DMS153 (cell line): ENCODE measurements around the gene ATP8B1.
A peak's percentile ranks its signal among the peaks of the same experiment; 100 is the strongest.
"Not testable (repeated sequence)": the region's sequence is repeated elsewhere in the genome, so short reads cannot be mapped to it uniquely, and the experiment has no call there.

Source experiments
- DNase-seq: peaks from one replicate; lab custom pipeline; 2025; lab: John Stamatoyannopoulos, UW

ATP8B1 gene

DNA sequence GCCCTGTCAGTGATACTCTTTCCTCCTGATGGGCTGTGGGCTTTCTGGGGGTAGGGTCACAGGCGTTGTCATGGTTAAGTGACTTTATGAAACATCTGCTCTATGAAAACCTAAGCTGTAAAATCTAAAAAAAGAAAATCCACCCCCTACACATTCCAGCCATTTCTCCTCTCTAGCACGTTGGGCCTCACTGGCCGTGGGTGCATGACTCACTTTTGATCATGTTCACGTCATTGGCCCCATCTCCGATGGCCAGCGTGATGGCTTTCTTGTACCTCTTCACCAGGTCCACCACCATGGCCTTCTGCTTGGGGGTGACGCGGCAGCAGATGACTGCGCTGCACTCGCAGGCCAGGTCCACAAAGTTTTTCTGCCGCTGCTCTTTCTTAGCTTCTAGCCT lies 142.2 kb downstream of the ATP8B1 start:
- no peak for DNase-seq

DNA sequence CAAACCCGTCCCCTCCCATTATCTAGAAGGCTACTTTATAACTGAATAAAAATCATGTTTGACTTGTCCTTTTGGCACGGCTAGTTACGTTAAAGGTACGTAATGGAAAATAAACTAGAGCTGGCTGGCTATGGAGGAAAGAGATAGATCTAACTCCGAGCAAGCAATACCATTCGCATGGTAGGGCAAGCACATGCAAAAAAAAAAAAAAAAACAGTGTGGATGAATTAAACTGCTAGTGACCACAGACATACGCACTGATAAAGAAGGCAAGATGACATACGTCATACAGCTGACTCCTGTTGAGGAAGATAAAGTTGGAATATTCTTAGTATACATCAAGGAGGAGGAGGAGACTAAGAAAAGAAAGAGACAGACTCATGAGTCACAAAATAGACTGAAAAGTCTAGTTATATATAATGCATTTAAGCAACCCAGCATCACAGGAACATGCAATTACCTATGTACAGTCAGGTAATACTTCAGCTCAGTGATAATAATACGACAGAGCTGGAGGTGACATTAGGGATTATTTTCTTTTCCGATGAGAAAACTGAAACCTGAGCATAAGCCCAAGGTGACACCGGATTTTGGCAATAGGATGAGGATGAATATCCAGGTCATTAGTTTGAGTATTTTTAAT lies 143.5 kb downstream of the ATP8B1 start:
- DNase-seq: no peak

DNA sequence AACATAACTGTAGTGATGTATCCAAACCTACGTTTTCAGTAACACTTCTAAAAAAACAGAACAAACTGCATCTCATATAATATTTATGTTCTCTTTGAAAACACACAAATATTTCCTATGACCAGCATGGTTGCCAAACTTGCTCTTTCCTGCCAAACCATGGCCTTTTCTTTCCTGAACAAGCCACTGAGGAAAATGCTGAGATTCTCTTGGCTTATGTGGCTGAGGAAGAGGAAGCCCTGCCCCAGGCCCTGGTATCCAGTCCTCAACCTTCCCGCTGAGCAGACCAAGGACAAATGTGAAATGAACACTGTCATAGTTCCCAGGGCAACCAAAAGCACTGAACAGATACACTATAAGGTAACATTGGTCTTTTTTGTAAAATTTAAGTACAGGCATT lies 145.6 kb downstream of the ATP8B1 start:
- DNase-seq: no peak

DNA sequence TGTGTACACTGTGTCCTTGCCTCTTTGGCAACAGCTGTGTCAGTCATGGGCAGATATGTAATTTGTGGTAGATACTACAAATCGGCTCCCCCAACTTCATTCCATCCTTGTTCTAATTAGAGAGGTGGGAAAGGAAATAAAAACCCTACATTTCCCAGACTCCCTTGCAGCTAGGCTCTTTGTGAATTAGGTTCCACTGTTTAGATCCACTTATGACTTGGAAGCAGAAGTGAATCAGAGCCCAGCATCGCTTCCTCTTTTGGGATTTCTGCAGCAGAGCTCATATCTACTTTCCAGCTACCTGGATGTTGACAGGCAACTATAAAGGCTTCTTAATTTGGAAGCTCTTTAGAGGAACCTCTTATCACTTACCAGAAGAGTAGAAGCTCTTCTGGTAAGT lies 147.4 kb downstream of the ATP8B1 start:
- DNase-seq: no peak

DNA sequence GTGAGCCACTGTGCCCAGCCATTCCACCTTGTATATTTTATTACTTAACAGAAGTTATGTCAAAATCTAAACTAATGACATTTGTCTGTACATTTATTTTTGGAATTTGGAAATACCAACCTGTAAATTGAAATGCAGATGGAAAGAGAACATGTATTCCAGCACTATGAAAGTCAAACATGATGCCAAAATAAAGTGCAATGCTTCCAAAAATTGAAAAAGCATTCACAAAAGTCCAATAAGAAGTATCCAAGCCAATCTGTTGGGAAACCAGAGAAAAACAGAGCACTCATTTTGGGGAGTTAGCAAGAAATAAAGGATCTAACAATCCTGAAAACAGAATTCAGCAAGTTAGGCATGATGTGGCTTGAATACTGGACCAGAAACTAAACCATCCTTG lies 151.2 kb downstream of the ATP8B1 start:
- DNase-seq: no peak

DNA sequence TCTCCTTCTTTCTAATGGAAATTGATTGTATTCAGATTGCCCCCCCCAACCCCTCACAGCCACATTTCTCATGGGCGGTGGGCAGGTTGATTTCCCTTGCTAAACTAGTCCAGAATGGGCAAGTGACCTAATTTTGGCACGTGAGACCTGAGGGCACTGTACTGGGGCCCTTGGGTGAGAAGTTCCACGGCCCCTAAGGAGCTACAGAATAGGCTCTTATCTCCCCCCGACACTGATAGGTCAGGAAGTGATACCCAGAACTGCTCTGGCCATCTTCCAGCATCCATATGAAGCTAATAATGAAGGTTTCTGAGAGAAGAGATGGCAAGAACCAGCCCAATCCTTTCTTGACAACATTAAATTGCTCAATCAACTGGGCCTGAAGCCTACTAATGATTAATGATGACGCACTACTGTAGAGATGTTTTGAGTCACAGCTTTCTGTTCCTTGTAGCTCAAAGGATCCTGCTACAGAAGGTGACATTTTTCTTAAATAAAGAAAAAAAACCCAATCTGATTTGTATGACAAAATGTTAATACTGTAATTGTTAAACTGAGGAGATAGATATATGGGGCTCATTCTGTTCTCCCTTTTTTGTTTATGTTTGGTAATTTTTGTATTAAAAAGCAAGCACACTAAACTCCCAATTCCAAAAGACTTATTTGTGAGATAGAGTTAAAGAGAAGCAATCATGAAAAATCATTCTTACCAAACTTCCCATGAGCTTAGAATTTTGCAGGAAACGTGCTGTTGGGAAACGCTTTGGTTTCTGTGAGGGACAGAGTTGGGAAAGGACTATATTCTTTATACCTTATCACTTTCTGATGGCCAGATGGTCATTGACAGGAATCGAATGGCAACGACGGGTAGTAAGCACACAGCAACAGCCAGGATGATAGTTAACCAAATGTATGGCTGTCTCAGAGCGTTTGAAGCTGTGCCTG lies 153.3 kb downstream of the ATP8B1 start:
- no peak for DNase-seq

DNA sequence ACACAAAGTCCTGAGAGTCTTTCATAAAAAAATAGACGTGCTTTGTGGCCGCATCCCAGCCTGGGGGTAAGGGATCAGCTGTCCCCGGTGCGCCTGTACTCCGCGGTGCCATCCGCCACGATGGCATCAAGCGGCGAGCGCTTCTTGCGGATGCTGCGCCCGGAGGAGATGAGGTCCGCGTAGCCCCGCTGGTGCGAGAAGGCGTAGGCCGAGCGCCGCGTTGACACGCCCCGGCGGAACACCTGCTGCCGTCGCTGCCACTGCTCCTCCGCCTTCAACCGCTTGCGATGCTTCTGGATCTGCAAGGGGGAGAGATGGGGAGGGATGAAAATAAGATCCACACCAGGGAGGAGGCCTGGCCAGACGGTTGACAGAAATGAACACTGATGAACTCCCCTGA lies 154.7 kb downstream of the ATP8B1 start:
- DNase-seq: no peak

DNA sequence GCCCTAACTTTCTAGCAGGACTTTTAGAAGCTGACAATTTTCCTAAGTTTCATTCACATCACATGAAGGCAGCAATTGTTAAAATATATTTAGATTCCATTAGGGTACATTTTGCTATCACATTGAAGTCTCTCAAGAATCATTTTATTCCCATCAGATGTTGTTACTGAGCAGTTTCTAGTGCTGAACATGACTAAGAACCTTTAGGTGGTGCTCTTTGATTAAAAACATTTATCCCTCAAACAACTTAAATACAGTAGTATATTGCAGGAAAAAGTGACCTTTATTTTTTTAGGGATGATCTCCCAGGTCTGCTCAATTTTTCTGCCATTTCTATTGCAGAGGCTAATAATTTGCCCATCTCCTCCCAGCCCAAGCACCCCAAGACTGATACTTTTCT lies 158.6 kb downstream of the ATP8B1 start:
- DNase-seq: no peak

DNA sequence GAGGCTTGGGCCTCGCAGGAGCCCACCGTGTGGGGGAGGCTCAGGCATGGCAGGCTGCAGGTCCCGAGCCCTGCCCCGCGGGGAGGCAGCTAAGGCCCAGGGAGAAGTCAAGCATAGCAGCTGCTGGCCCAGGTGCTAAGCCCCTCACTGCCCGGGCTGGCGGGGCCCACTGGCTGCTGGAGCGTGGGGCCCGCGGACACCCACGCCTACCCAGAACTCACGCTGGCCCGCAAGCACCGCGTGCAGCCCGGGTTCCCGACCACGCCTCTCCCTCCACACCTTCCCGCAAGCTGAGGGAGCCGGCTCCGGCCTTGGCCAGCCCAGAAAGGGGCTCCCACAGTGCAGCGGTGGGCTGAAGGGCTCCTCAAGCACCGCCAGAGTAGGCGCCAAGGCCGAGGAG lies 159.4 kb downstream of the ATP8B1 start:
- DNase-seq: not testable (repeated sequence)

DNA sequence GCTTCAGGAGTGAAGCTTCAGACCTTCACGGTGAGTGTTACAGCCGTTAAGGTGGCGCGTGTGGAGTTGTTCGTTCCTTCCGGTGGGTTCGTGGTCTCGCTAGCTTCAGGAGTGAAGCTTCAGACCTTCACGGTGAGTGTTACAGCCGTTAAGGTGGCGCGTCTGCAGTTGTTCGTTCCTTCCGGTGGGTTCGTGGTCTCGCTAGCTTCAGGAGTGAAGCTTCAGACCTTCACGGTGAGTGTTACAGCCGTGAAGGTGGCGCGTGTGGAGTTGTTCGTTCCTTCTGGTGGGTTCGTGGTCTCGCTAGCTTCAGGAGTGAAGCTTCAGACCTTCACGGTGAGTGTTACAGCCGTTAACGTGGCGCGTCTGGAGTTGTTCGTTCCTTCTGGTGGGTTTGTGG lies 160.7 kb downstream of the ATP8B1 start:
- DNase-seq: not testable (repeated sequence)

DNA sequence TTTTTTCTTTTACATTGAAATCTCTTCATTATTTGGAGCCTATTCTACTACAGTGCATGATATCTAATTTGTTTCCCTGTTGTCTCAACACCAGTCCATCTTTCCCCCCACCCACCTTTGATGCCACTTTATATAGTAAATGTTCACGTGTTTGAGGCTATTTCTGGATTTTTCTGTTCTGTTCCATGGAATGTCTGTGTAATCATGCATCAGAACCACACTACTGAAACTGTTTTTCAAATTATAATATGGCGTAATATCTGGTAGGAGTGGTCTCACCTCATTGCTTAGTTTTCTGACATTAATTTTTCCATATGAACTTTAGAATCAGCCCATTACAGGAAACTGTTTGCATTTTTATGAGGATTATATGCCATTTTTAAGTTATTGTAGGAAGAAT lies 162.4 kb downstream of the ATP8B1 start:
- no peak for DNase-seq

DNA sequence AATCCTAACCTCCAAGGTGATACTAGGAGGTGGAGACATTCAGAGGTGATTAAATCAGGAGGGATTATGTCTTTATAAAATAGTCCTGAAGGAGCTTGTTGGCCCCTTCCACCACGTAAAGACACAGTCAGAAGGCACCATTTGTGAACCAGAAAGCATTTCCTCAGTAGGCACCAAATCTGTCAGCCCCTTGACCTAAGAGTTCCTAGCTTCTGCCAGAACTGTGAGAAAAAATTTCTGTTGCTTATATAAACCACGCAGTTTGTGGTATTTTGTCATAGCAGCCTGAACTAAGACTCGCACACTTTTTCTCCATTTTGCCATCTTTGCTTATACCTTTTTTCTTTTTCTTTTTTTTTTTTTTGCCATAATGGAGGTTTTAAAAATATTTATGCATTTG lies 162.9 kb downstream of the ATP8B1 start:
- DNase-seq: no peak

DNA sequence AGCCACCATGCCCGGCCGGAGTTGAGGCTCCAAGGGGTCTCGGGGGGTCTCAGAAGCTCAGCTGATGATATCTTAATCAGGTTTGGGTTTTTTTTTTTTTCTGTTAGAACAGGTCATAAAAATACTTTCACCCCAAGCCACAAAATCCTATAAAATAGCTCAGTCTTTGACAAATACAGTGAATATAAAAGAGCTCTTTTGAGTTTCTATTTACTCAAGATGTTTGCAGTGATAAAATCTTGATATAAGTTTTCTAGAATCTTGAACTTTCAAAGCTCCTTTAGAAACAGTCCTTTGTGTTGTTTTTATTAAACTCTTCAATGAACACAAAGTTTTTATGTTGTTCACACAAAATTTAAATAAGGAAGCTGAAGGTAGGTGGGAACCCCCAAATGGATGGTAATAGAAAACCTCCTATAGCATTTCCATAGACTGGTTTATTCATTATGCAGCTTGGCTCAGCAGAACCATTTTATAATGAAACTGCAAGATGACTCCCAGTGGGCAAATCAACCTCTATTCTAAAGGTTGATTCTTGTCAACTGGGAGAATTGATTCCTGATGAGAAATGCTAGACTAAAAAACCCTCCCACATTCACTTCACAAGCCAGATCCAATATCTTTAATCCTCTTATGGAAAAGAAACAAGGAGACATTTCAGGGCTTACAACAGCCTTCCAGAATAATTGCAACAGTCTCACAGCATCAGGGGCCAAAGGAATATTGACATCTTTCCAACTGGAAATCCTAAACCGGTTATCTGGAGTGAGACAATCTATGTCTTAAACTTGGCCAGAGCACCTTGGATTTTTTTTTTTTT lies 167.9 kb downstream of the ATP8B1 start:
- DNase-seq: no peak

DNA sequence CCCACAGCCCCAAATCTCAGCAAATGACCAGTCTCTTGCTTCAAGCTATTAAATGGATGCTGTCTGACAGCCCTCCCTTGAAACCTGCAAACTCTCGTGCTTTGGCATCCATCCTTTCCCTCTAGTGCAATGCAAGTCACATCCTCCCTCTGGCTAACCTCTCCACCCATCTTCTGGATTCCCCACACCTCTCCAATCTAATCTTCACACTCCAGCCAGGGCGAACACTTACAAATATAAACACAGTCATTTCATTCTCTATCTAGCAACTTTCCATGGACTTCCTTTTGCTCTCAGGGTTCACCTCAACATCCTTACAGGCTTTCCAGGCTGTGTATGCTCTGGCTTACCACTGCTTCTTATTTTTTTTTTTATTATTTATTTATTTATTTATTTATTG lies 171.4 kb downstream of the ATP8B1 start:
- no peak for DNase-seq

DNA sequence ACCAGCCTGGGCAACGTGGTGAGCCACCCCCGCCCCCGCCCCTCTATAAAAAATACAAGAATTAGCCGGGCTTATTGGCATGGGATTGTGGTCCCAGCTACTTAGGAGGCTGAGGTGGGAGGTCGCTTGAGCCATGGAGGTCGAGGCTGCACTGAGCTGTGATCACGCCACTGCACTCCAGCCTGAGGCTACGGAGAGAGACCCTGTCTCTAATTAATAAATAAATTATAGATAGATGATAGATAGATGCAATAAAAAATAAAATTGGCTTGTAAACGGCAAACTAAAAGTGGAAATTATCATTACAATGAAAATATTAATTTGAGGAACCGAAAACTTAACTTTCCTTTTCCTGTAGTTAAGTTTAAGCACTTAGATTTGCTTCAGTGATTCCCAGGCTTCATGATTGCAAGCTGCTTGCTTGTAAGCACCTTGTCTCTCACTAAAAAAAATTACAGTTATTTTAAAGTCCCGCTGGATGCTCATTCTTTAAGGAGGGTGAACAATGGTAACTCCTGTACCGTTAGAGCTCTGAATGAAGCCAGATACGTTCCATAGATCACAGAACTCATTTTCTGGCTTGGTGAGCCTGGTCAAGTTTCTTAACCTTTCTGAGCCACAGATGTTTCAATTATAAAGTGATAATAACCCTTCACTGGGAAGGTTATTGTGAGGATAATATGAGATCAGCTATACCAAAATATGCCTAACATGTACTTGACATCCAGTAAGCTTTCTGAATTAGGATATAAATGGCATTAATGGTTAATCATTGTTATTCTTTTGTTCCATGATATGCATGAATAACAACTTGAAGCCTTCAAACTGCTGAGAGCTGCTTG lies 172.1 kb downstream of the ATP8B1 start:
- DNase-seq: no peak

DNA sequence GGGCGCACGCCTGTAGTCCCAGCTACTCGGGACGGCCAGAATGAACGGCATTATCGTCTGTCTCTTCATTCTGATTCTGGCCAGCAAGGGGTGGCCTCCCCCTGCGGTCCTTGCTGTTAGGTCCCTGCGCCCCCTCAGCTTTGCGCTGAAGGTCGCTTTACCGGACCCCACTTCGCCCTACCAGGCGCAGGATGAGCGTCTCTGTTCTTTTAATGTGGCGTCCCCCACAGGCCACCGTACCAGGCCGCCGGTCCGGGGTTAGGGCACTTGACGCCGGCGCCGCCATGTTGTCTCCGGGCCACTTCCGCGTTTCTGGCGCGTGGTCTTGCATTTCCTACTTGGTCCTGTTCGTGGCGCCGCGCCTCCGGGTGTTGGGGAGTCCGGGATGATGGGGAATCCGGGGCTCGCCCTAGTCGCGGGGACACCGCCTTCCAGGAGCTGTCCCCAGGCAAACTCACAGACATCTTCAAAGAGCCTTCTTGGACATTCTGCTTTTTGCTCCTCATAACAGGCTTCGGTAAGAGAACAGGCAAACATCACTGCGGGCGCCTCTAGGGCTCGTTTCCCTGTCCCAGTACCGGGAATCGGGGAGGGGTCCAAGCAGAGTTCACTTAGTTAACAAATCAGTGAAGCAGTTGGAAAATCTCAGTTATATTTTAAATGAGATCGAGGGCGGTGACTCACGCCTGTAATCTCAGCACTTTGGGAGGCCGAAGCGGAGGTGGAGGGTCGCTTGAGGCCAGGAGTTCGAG lies 172.9 kb downstream of the ATP8B1 start:
- peak; percentile 89 for DNase-seq

DNA sequence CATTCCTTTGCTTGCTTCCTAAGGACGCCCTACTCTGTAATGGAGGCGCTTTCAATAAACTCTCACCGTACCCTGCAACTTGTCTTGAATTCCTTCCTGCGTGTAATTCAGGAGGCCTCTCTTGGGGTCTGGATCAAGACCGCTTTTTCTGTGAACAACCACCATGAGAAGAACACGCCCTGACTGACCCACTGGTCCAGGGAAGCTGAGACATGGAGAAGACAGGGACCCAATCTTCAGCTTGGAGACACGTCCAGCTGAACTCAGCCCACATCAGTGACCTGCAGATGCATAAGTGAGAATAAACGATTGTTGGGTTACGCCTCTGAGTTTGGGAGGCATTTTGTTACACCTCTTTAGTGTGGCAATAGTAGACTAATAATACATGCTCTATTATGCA lies 173.7 kb downstream of the ATP8B1 start:
- DNase-seq: no peak

DNA sequence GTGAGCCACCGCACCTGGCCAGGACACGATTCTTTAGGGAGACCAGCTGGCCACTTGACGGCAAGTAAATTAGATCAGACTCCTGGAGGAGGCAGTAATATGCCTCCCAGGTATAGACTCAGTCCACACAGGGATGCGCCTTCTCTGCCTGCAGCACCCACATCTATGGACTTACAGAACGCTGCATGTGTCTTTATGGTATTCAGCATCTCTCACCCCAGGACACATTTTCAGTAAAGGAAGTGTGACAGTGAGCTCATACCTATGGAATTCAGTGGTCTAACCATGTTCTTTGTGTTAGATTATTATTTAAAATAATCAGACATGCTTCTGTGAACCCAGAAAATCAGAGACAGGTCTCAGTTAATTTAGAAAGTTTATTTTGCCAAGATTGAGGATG lies 175.6 kb downstream of the ATP8B1 start:
- DNase-seq: no peak

DNA sequence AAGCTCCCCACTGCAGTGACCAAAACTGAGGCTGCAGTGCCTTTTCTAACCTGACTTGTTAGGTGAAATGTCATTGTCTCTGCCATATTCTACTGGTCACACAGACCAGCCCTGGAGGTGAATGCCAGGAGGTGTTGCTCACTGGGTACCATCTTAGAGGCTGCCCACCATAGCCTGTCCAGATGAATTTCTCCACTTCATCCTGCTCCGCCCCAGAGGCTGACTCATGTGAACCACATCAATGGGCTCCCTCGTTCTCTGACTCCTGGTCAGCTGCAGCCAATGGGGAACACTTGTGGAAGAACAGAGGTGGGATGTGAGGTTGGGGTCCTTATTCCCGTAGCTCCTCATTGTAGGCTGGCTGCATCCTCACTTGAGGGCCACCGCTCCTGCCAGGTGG lies 178.1 kb downstream of the ATP8B1 start:
- no peak for DNase-seq

DNA sequence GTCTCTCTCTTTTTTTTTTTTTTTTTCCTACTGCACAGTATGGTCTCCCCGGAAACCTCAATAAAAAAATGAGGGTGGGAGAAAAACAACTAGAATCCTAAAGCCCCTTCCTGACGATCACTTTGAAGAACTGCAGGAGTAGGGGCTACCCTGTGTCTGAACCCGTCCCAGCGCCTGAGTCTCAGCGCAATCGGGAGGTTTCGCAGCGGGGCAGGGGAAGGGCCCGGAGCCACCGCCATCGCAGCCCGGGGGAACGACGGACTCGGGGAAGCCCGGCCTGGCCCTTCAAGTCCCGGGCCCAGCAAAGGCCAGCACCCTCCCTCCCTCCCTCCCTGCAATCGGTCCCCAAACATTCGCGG lies 181.9 kb downstream of the ATP8B1 start:
- no peak for DNase-seq

DNA sequence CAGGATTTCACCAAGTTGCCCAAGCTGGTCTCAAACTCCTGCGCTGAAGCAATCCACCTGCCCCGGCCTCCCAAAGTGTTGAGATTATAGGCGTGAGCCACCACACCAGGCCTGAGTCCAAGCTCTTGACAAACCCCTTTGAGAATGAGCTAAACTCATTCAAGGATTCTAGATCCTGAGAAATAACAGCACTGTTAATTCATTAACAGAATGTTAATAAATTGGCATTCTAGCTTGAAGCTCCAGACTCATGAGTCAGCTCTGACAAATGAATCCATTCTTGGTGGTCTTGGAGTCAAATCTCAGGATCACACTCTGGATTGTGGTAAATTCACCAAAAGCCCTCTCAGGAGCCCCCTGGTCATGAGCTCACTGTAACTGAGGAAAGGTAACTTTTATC lies 183.2 kb downstream of the ATP8B1 start:
- no peak for DNase-seq
